ENCODE measurements around the gene NEK4. TPM values are rescaled to one million over a fixed set of nuclear protein-coding genes. Genes with fewer than 3 reads are reported as not detected.

The NEK4 gene
- total and polyA plus RNA-seq, 2 of the 13 experiments (the other 11 are each of a cell fraction or from before 2014, with no cell fraction given) = 16.5 to 38.0 TPM

DNA sequence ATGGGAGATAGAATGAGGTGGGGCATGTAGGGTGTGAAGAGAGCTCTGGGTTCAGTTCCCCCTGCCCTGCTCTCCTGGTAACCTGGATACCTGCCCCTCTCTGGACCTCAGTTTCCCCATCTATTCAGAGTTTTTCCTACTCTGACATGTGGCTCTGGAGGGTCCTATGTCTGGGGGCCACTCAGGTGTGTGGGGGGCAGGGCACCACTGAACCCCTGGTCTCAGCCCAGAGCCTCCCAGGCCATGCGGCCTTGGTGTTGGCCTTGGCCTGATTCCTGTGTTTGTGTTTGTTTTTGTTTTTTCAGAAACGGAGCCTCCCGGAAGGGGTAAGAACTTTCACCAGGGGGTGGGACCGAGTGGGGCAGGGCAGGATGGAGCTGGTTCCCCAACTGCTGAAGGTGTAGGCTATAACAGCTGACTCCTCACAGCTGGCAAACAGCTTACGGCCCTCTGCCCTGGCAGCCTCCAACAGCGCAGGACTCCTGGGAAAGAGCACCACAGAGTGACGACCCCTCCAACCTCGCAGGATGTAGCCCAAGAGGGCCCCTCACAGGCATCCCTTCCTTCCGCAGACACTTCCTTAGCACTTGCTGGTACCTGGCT is 24.7 kb upstream of the NEK4 start (continued):
- TF ChIP-seq KLF16 (CRISPR knock-in tag; IDR thresholded peaks at IDR 0.05) (peak in 1 of 2 experiments; percentile 81; a peak in 2 of 4 replicates), ELF3 (CRISPR knock-in tag; IDR thresholded peaks at IDR 0.05) (peak; percentile 85), ARID4A (CRISPR knock-in tag; IDR thresholded peaks at IDR 0.05; ENCODE audit: borderline replicate concordance) (peak; percentile 66; the same call in 1 of the 2 replicates), ZNF605 (CRISPR knock-in tag; IDR thresholded peaks at IDR 0.05) (0 out of 2 replicates have a peak, but pooled peaks have one; percentile 48), ZNF768 (CRISPR knock-in tag; IDR thresholded peaks at IDR 0.05) (no peak), ZNF704 (CRISPR knock-in tag; IDR thresholded peaks at IDR 0.05; ENCODE audit: borderline replicate concordance) (no peak), CHD2 (IDR thresholded peaks at IDR 0.05; ENCODE audit: low read depth, low read length) (no peak), FOXP1 (IDR thresholded peaks at IDR 0.05) (no peak), FOXP1 (CRISPR knock-in tag; IDR thresholded peaks at IDR 0.05) (peak; percentile 94), MXI1 (IDR thresholded peaks at IDR 0.05; ENCODE audit: borderline replicate concordance, low read depth, low read length) (peak; percentile 44; the same call in 1 of the 3 replicates), HNF1B (CRISPR knock-in tag; IDR thresholded peaks at IDR 0.05) (peak; percentile 71; the same call in 1 of the 2 replicates), KMT2B (CRISPR knock-in tag; IDR thresholded peaks at IDR 0.05) (peak; percentile 32; the same call in 1 of the 2 replicates), RARG (CRISPR knock-in tag; IDR thresholded peaks at IDR 0.05; ENCODE audit: low read depth) (0 out of 2 replicates have a peak, but pooled peaks have one; percentile 35), HNF4A (CRISPR knock-in tag; IDR thresholded peaks at IDR 0.05) (peak; percentile 68), SMARCE1 (IDR thresholded peaks at IDR 0.05; ENCODE audit: borderline replicate concordance) (no peak), PHF20 (CRISPR knock-in tag; IDR thresholded peaks at IDR 0.05) (0 out of 2 replicates have a peak, but pooled peaks have one; percentile 55), ZNF878 (CRISPR knock-in tag; IDR thresholded peaks at IDR 0.05) (no peak), JDP2 (CRISPR knock-in tag; IDR thresholded peaks at IDR 0.05; ENCODE audit: borderline replicate concordance) (no peak), THAP11 (CRISPR knock-in tag; IDR thresholded peaks at IDR 0.05) (0 out of 2 replicates have a peak, but pooled peaks have one; percentile 48), BCL6 (CRISPR knock-in tag; IDR thresholded peaks at IDR 0.05) (peak; percentile 89), ZNF761 (CRISPR knock-in tag; conservative IDR thresholded peaks at IDR 0.05) (peak; percentile 28; the same call in 1 of the 2 replicates), HIVEP1 (CRISPR knock-in tag; IDR thresholded peaks at IDR 0.05) (no peak; the same call in 1 of the 2 replicates), MTF1 (CRISPR knock-in tag; IDR thresholded peaks at IDR 0.05) (no peak), TCF7 (IDR thresholded peaks at IDR 0.05; ENCODE audit: low read depth) (no peak; the same call in 1 of the 2 replicates)
- TF ChIP-seq, protein P1, sequence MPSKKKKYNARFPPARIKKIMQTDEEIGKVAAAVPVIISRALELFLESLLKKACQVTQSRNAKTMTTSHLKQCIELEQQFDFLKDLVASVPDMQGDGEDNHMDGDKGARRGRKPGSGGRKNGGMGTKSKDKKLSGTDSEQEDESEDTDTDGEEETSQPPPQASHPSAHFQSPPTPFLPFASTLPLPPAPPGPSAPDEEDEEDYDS (CRISPR knock-in tag; IDR thresholded peaks at IDR 0.05) = peak; percentile 43; the same call in 1 of the 2 replicates

All from HepG2 (cell line).